Measurements from ENCODE around the gene MYOF. TPM values are rescaled to one million over a fixed set of nuclear protein-coding genes. Genes with fewer than 3 reads are reported as not detected.

The MYOF gene
- total and polyA plus RNA-seq, 2 of the 8 experiments (the other 6 are each of a cell fraction or from before 2014, with no cell fraction given): 0.98 to 2.3 TPM

DNA sequence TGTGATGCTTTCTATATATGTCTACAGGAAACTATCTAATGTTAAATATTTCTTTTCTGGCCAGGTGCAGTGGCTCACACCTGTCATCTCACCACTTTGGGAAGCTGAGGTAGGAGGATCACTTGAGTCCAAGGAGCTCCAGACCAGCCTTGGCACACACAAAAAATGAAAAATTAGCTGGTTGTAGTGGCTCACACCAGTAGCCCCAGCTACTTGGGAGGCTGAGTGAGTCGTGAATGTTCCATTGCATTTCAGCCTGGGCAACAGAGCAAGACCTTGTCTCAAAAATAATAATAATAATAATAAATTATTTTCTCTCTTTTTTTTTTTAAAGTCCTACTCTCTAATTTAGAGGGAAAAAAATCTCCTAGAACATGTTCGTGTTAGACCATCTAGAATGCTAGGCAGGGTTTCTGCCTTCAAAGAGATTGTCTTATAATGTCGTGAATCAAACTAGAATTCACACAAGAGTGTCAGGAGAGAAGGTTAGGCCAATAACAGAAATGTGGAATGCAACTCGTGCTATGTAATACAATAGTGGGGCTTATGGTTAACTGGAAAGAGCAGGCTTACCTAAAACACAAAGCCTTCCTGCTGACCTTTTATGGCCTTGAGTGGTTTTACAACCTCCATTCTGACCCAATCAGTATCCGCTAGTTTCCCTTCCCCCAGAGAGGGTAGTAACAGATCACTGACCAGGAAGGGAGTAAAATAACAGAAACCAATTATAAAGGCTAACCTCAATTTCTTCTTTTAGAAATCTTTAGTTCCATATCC, 46.3 kb downstream of the MYOF start:
- Histone ChIP-seq H3K14ac (ENCODE audit: insufficient read length) (no peak overlapping the region), H4K91ac (replicated peaks; ENCODE audit: insufficient read length, low read length) (peak overlapping the region; percentile 18), H3K9me3 (ENCODE audit: insufficient read depth in 2 of 2, low read depth in 1 of 2, low read length in 1 of 2) (no peaks in the 10 kb centered on the region), H3K4me1 (replicated peaks in 1 of 4; ENCODE audit: control insufficient read depth in 3 of 4, insufficient read depth in 4 of 4, low read length in 3 of 4) (peaks cover 21 to 37% (median 34%) of the 10 kb centered on the region in 4 experiments), H3K4ac (replicated peaks; ENCODE audit: insufficient read length, low read depth, low read length) (no peak overlapping the region), H3K23ac (ENCODE audit: insufficient read length) (no peak overlapping the region), H3K27me3 (replicated peaks in 1 of 4; ENCODE audit: control insufficient read depth in 3 of 4, extremely low read depth in 1 of 4, insufficient read depth in 3 of 4, low read length in 3 of 4) (no peaks in the 10 kb centered on the region), H4K20me1 (replicated peaks in 1 of 2; ENCODE audit: control insufficient read depth in 1 of 2, insufficient read depth in 2 of 2, low read length in 2 of 2) (no peaks in the 10 kb centered on the region), H2BK5ac (ENCODE audit: low read depth, low read length) (peak overlapping the region; percentile 67; the same call in 1 of the 2 replicates), H3K18ac (ENCODE audit: extremely low read depth, low read length) (no peak overlapping the region), H3K9ac (replicated peaks in 1 of 4; ENCODE audit: extremely low read depth in 1 of 4, low read depth in 3 of 4, low read length in 3 of 4) (no peak overlapping the region; a peak in 2 of 7 replicates), H2BK12ac (ENCODE audit: low read depth, low read length) (peak overlapping the region; percentile 84), H3K79me2 (ENCODE audit: control insufficient read depth in 1 of 2, insufficient read depth in 2 of 2, low read length in 2 of 2) (no peaks in the 10 kb centered on the region), H3K4me2 (ENCODE audit: insufficient read depth in 1 of 2, low read depth in 2 of 2, low read length in 2 of 2) (peak overlapping the region; percentile 15 to 52; a peak in 3 of 4 replicates), H2AFZ (ENCODE audit: low read length) (no peak overlapping the region), H3K56ac (replicated peaks; ENCODE audit: insufficient read length, low read depth, low read length) (no peak overlapping the region), H3K36me3 (ENCODE audit: control insufficient read depth in 2 of 4, insufficient read depth in 4 of 4, low read length in 3 of 4) (no peaks in the 10 kb centered on the region), H3K4me3 (ENCODE audit: extremely low read depth in 1 of 4, insufficient read depth in 2 of 4, low read depth in 3 of 4, low read length in 4 of 4) (peak overlapping the region in 1 of 4 experiments; percentile 25; a peak in 2 of 8 replicates), H3K27ac (ENCODE audit: low read depth, low read length) (peak overlapping the region; percentile 61), H3K79me1 (ENCODE audit: low read depth, low read length) (no peaks in the 10 kb centered on the region), H4K8ac (ENCODE audit: extremely low read depth, insufficient read depth, low read length) (no peak overlapping the region), H2BK120ac (replicated peaks; ENCODE audit: low read depth, low read length) (no peak overlapping the region), H4K5ac (ENCODE audit: insufficient read length, low read depth, low read length) (peak overlapping the region; percentile 32), H2AK5ac (ENCODE audit: low read depth, low read length) (no peak overlapping the region; the same call in 1 of the 2 replicates), H2BK20ac (ENCODE audit: low read length) (0 out of 2 replicates have a peak overlapping the region, but pooled peaks have one; percentile 29), H3K23me2 (ENCODE audit: low read depth, low read length) (no peaks in the 10 kb centered on the region; the same call in 1 of the 2 replicates), H2BK15ac (ENCODE audit: low read length) (no peak overlapping the region)
- peak; percentile 62 for FAIRE-seq
- POLR2A ChIA-PET (ENCODE audit: partially characterized antibody): interaction anchor here (1.0 to 3.9 kb wide), 3 partner anchors 10 to 26 kb away, joined by 3 to 22 read pairs (median 3); no protein-coding TSS in a partner anchor
- CTCF ChIA-PET (ENCODE audit: partially characterized antibody): interaction anchor here (0.6 to 1.9 kb wide), 5 partner anchors 9 to 47 kb away, joined by 3 to 12 read pairs (median 4); partner anchors contain the start of gene MYOF
- no peak for DNase-seq (ENCODE audit: low read depth in 1 of 2, low spot score in 2 of 2)
- WGBS, 2 experiments (ENCODE audit: extremely low coverage in 1 of 2, insufficient coverage in 1 of 2, insufficient read length in 1 of 2, insufficient replicate concordance in 2 of 2, low coverage in 1 of 2, low lambda C conversion rate in 2 of 2, missing lambda C conversion rate in 1 of 2): 38% methylated on average over 5 of the region's 5 CpGs; no CpG with 5 or more reads in 1 of the 2 experiments
- TF ChIP-seq SIRT6 (IDR thresholded peaks at IDR 0.05; ENCODE audit: low read length) (no peak), NRF1 (IDR thresholded peaks at IDR 0.05; ENCODE audit: low read depth, low read length) (no peak), TAF1 (IDR thresholded peaks at IDR 0.05; ENCODE audit: low read depth, low read length) (0 out of 2 replicates have a peak, but pooled peaks have one; percentile 15), TCF12 (IDR thresholded peaks at IDR 0.05; ENCODE audit: low read depth, low read length) (no peak), CBX8 (IDR thresholded peaks at IDR 0.05; ENCODE audit: borderline replicate concordance, low read depth, low read length) (no peak), EZH2 (IDR thresholded peaks at IDR 0.05; ENCODE audit: low read depth, low read length, severe bottlenecking) (no peak), CBX5 (IDR thresholded peaks at IDR 0.05; ENCODE audit: low read depth, low read length) (no peak), TAF7 (optimal IDR thresholded peaks at IDR 0.05; ENCODE audit: borderline replicate concordance, low read depth, low read length) (no peak), MAFK (IDR thresholded peaks at IDR 0.05; ENCODE audit: low read depth, low read length) (no peak), SP4 (IDR thresholded peaks at IDR 0.05; ENCODE audit: low read length) (no peak), SIN3A (conservative IDR thresholded peaks at IDR 0.05 in 1 of 2, IDR thresholded peaks at IDR 0.05 in 1 of 2; ENCODE audit: low read depth in 1 of 2, low read length in 2 of 2) (no peak), SIX5 (IDR thresholded peaks at IDR 0.05; ENCODE audit: low read depth, low read length) (no peak), POLR2AphosphoS5 (IDR thresholded peaks at IDR 0.05; ENCODE audit: low read depth, low read length) (no peak)
